Gastrocnemius medialis (tissue), 4 donors: Measurements from ENCODE around the gene PJVK. TPM values are rescaled to one million over a fixed set of nuclear protein-coding genes. Genes with fewer than 3 reads are reported as not detected.

ENCODE experiments used
- ATAC-seq, 2 donors: fragments of 150-250 bp; one replicate each; pipeline ENCODE4 v1.9.1; 2016
- DNase-seq, 2 donors: peaks; one replicate each; pipeline ENCODE4 v3.0.0-alpha.2; 2019
- H3K27ac ChIP-seq, 4 donors: fragments of 200-600 bp; sonication (generic); 1 replicate in 1 of 4; 2 replicates in 3 of 4; pipeline ENCODE4 v1.5.1; 2016 to 2018; ENCODE audit warnings: mild to moderate bottlenecking in 2 of 4, moderate library complexity in 1 of 4
- H3K27me3 ChIP-seq, 3 donors: fragments of 200-600 bp; sonication (generic) in 2 of 3; 1 replicate in 1 of 3; 2 replicates in 2 of 3; pipeline versions ENCODE4 v1.5.1 to v1.6.0; 2016 to 2019; ENCODE audit warnings: mild to moderate bottlenecking in 1 of 3, moderate library complexity in 1 of 3
- H3K36me3 ChIP-seq, 2 donors: fragments of 200-600 bp; sonication (generic) in 1 of 2; one replicate each; pipeline ENCODE4 v1.5.1; 2017 to 2018
- H3K4me1 ChIP-seq, 2 donors: fragments of 200-600 bp; sonication (generic) in 1 of 2; one replicate each; pipeline ENCODE4 v1.5.1; 2016 to 2017; ENCODE audit warnings: mild to moderate bottlenecking in 2 of 2
- H3K4me3 ChIP-seq, 4 donors: fragments of 200-600 bp; sonication (generic) in 3 of 4; 1 replicate in 1 of 4; 2 replicates in 3 of 4; pipeline ENCODE4 v1.5.1; 2016 to 2019; ENCODE audit warnings: mild to moderate bottlenecking in 2 of 4
- H3K9me3 ChIP-seq, 3 donors: fragments of 200-600 bp; sonication (generic) in 2 of 3; 1 replicate in 1 of 3; 2 replicates in 2 of 3; pipeline ENCODE4 v1.5.1; 2016 to 2019
- POLR2A ChIP-seq, 2 donors: fragments of 450-650 bp; IDR thresholded peaks; one replicate each; pipeline ENCODE4 v1.6.1; 2017; ENCODE audit warnings: antibody characterized with exemption in 2 of 2, mild to moderate bottlenecking in 2 of 2, moderate library complexity in 2 of 2
- in situ Hi-C, 4 donors: fragments of 200-750 bp; cut with MboI; loops; one replicate each; pipeline versions ENCODE4 v1.15.0 to v1.8.0; 2017; ENCODE audit warnings: low sequenced_read_pairs in 4 of 4
- intact Hi-C: fragments of 100-400 bp; cut with DNase I; formaldehyde crosslinking; loops from one replicate; pipeline ENCODE4 v1.15.1; 2023; ENCODE audit warnings: low total_unique reads
- total RNA-seq, 4 donors: library from RNA; depleted of rRNA; stranded (reverse); fragments of >200 nt; gene quantifications; one replicate each; pipeline versions ENCODE4 v1.1.0 to v1.2.3, GENCODE V29; 2016
- TF ChIP-seq, protein P1 (sequence below), 5 experiments: fragments of 450-650 bp in 3 of 5; fragments of 200-600 bp in 2 of 5; sonication (generic) in 2 of 5; IDR thresholded peaks in 4 of 5; conservative IDR thresholded peaks in 1 of 5; 1 replicate in 4 of 5; 2 replicates in 1 of 5; pipeline ENCODE4 v1.5.1; 2016 to 2019; ENCODE audit warnings: antibody characterized with exemption in 5 of 5, mild to moderate bottlenecking in 3 of 5, moderate library complexity in 3 of 5

The PJVK gene
- total RNA-seq, 4 donors from 2014 or later: 0.16 to 3.9 (median 1.0) TPM

DNA sequence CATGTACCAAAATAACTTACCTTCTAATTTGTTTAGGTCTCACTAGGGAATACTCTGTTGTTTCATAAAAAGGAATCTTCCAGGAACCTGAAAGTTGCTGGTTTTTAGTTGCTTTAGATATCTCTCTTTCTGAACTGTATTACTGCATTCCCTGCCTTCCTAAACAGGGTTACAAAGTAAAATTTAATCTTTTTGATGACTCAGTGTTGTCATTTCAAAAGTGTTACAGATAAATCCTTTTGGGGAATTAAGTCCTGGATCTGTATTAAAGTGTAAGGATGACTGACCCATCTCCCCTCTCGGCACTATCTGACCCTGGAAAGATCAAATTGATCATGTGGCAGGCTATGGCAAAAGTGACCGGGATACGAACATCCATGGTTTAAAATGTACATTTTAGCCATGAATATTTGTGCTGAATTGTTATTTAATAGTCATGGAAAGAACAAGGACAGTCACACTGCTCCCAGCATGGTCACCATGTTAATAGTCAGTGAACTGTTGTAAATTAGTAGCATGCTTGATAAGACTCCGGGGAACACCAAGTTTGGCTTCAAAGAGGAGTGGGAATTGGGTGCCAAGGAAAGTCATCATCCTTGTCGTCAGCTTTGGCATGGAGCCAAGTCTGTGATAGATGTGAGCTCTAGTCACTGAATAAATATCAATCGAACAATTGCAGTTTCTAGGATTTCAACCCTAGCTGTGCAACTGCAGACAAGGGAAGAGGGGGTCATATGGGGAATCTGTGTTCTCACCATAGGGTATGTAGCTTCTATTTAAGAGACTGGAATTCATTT, 33.3 kb downstream of the PJVK start:
- DNase-seq (no peak), ATAC-seq (no peak)
- H3K27ac ChIP-seq: no peak overlapping the region
- H3K27me3 ChIP-seq: no peaks in the 10 kb centered on the region
- in situ Hi-C loops: no loop called here
- peaks cover 0 to 15% of the 10 kb centered on the region in 2 donors for H3K36me3 ChIP-seq
- peaks cover 46 to 50% of the 10 kb centered on the region in 2 donors for H3K4me1 ChIP-seq
- H3K4me3 ChIP-seq: no peak overlapping the region
- H3K9me3 ChIP-seq: no peaks in the 10 kb centered on the region
- intact Hi-C loops: no loop called here
- TF ChIP-seq, protein P1, sequence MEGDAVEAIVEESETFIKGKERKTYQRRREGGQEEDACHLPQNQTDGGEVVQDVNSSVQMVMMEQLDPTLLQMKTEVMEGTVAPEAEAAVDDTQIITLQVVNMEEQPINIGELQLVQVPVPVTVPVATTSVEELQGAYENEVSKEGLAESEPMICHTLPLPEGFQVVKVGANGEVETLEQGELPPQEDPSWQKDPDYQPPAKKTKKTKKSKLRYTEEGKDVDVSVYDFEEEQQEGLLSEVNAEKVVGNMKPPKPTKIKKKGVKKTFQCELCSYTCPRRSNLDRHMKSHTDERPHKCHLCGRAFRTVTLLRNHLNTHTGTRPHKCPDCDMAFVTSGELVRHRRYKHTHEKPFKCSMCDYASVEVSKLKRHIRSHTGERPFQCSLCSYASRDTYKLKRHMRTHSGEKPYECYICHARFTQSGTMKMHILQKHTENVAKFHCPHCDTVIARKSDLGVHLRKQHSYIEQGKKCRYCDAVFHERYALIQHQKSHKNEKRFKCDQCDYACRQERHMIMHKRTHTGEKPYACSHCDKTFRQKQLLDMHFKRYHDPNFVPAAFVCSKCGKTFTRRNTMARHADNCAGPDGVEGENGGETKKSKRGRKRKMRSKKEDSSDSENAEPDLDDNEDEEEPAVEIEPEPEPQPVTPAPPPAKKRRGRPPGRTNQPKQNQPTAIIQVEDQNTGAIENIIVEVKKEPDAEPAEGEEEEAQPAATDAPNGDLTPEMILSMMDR (IDR thresholded peaks at IDR 0.05 in 4 of 5, conservative IDR thresholded peaks at IDR 0.05 in 1 of 5): no peak
- TF ChIP-seq POLR2A (IDR thresholded peaks at IDR 0.05): no peak

DNA sequence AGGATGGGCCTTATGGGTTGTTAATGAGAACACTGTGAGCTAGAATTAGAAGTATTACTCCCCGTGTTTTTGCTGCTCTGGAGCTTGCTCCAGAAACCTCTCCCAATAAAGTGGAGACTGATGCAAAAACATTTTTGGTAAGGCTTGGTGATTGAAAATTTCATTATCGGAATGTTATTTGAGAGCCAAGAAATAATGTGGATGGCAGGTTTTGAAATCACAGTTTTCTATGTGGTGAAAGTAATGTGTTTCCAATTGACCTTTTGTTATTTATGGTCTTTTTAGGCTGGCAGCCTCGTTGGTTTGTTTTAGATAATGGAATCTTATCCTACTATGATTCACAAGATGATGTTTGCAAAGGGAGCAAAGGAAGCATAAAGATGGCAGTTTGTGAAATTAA, 34.2 kb downstream of the PJVK start:
- no peak overlapping the region for H3K27ac ChIP-seq
- no peak overlapping the region for H3K4me3 ChIP-seq
- ATAC-seq (no peak), DNase-seq (no peak)
- H3K4me1 ChIP-seq: peaks cover 42 to 46% of the 10 kb centered on the region in 2 donors
- in situ Hi-C loops: no loop called here
- no peaks in the 10 kb centered on the region for H3K9me3 ChIP-seq
- TF ChIP-seq, protein P1 (IDR thresholded peaks at IDR 0.05 in 4 of 5, conservative IDR thresholded peaks at IDR 0.05 in 1 of 5): no peak
- no peak for TF ChIP-seq POLR2A (IDR thresholded peaks at IDR 0.05)
- intact Hi-C loops: no loop called here
- H3K36me3 ChIP-seq: peaks cover 0 to 22% of the 10 kb centered on the region in 2 donors
- no peaks in the 10 kb centered on the region for H3K27me3 ChIP-seq

DNA sequence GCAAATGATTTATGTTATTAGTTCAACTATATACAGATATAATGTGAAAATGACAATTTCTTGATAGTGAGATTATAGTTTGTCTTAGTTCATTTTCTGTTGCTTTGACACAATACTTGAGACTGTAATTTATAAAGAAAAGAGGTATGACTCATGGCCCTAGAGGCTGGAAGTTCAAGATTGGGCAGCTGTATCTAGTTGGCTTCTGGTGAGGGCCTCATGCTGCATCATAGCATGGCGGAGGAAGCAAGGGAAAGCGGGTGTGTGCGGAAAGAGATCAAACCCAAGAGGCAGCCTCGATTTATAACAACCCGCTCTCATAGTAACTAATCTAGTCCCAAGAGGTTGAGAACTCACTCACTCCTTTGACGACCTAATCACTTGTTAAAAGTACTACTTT, 40.4 kb downstream of the PJVK start:
- Histone ChIP-seq H3K27me3 (no peaks in the 10 kb centered on the region), H3K9me3 (no peaks in the 10 kb centered on the region), H3K27ac (no peak overlapping the region), H3K4me3 (no peak overlapping the region), H3K4me1 (no peaks in the 10 kb centered on the region), H3K36me3 (peaks cover 0 to 66% of the 10 kb centered on the region in 2 donors)
- ATAC-seq (no peak), DNase-seq (no peak)
- intact Hi-C loops (no loop called here), in situ Hi-C loops (no loop called here)
- TF ChIP-seq POLR2A (IDR thresholded peaks at IDR 0.05): no peak
- TF ChIP-seq, protein P1 (IDR thresholded peaks at IDR 0.05 in 4 of 5, conservative IDR thresholded peaks at IDR 0.05 in 1 of 5): no peak

DNA sequence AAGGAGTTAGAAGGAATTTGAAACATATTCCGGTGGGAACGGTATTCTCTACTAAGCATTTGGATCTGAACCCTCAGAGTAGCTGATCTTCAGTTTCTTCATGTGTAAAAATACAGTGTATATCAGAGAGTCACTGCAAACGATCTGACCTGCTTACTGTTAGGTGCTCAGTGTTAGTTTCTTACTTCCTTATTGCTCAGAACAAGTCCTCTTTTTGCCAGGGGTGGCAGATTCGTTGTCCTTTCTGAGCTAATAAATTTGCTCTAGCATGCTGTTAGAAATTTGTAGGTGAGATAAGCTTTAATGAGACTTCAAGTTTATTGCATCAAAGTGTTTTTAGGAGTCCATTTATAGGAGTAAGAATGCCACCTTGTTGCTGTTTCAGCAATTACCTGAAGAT, 44.9 kb downstream of the PJVK start:
- in situ Hi-C loops (no loop called here), intact Hi-C loops (no loop called here)
- TF ChIP-seq, protein P1 (IDR thresholded peaks at IDR 0.05 in 4 of 5, conservative IDR thresholded peaks at IDR 0.05 in 1 of 5): no peak
- Histone ChIP-seq H3K27ac (no peak overlapping the region), H3K36me3 (peaks cover 0 to 77% of the 10 kb centered on the region in 2 donors), H3K4me1 (peaks cover 4 to 6% of the 10 kb centered on the region in 2 donors), H3K27me3 (no peaks in the 10 kb centered on the region), H3K9me3 (no peaks in the 10 kb centered on the region), H3K4me3 (no peak overlapping the region)
- ATAC-seq (no peak), DNase-seq (no peak)
